ENCODE results near the gene C1orf94. TPM values are rescaled to one million over a fixed set of nuclear protein-coding genes. Genes with fewer than 3 reads are reported as not detected.

The C1orf94 gene
- total RNA-seq, 1 donor from 2014 or later, result not detected

DNA sequence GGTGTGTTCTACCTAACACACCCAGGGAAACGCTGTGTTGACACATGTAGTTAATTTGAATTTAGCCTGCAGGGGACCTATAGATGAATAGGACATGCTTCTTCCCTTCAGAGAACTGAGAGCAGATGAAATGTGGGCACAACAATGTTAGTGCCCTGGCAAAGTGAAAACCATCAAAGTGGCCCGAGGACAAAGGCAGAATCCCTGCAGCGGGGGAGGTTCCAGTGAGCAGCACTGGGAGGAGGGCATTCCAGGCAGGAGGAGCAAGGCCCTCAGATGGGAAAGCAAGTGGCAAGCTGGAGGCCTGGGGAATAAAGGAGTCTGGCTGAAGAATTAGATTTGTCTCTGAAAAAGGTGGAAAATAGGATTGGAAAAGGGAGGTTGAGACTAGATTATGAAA, 37.2 kb downstream of the C1orf94 start:
- no peaks in the 10 kb centered on the region for H3K36me3 Mint-ChIP-seq (ENCODE audit: low read depth)
- H3K4me1 Mint-ChIP-seq, result no peaks in the 10 kb centered on the region
- no peak overlapping the region for H3K27ac Mint-ChIP-seq
- no peak overlapping the region for H3K4me3 Mint-ChIP-seq
- H3K9me3 Mint-ChIP-seq, result no peaks in the 10 kb centered on the region
- H3K27me3 Mint-ChIP-seq, result no peaks in the 10 kb centered on the region
- POLR2A ChIA-PET, result no interaction called here
- intact Hi-C loops (cut with micrococcal nuclease), result no loop called here
- DNase-seq, result no peak
- ATAC-seq (ENCODE audit: low read depth), result no peak
- CTCF ChIA-PET, result no interaction called here
- TF ChIP-seq CTCF (IDR thresholded peaks at IDR 0.05), result no peak

DNA sequence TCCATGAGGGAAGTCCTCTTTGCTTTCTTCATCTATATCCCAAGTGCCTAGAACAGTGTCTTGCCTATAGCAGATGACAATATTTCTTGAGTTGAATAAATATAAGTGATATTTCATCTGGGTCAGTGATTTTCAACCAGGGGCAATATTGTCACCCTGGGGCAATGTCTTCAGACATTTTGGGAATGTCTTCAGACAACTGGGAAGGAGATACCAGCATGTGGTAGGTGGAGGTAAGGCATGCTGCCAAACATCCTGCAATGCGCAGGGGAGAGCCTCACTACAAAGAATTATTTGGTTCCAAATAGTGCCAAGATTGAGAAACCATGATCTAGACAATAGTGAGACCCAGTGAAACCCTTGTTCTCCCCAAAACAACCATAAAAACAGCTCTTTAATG, 54.7 kb downstream of the C1orf94 start:
- DNase-seq, result no peak
- H3K36me3 Mint-ChIP-seq (ENCODE audit: low read depth), result no peaks in the 10 kb centered on the region
- H3K9me3 Mint-ChIP-seq, result no peaks in the 10 kb centered on the region
- H3K4me3 Mint-ChIP-seq, result no peak overlapping the region
- POLR2A ChIA-PET, result no interaction called here
- no peak overlapping the region for H3K27ac Mint-ChIP-seq
- no peak for TF ChIP-seq CTCF (IDR thresholded peaks at IDR 0.05)
- intact Hi-C loops (cut with micrococcal nuclease), result no loop called here
- H3K4me1 Mint-ChIP-seq, result no peaks in the 10 kb centered on the region
- CTCF ChIA-PET, result no interaction called here
- no peak for ATAC-seq (ENCODE audit: low read depth)
- peaks cover 12% of the 10 kb centered on the region for H3K27me3 Mint-ChIP-seq

DNA sequence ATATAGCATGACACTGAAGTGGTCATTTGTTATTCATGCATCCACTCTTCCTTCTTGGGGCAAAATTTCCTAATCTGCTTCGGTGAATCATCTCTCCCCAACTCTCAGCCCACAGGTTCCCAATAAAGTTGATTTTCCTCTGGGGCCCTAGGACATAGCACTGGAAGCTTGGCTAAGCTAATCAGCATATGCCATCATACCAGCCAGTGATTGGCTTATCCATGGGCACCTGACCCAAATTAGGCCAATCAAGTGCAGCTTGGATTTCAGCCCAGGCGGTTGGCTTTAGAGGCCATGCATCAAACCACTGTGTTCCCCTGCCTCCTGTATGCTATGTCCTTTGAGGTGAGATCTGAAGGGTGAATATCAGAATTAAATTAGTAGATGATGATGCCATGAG, 58.9 kb downstream of the C1orf94 start:
- ChIA-PET CTCF (no interaction called here), POLR2A (no interaction called here)
- no peak overlapping the region for H3K27ac Mint-ChIP-seq
- H3K36me3 Mint-ChIP-seq (ENCODE audit: low read depth), result no peaks in the 10 kb centered on the region
- H3K27me3 Mint-ChIP-seq, result peaks cover 4% of the 10 kb centered on the region
- ATAC-seq (ENCODE audit: low read depth) (no peak), DNase-seq (no peak)
- no peaks in the 10 kb centered on the region for H3K4me1 Mint-ChIP-seq
- no peak for TF ChIP-seq CTCF (IDR thresholded peaks at IDR 0.05)
- peaks cover 8% of the 10 kb centered on the region for H3K9me3 Mint-ChIP-seq
- intact Hi-C loops (cut with micrococcal nuclease), result no loop called here
- no peak overlapping the region for H3K4me3 Mint-ChIP-seq

GRCh38 chr1:34236089-34236488, 59.4 kb downstream of the C1orf94 start:
- no peaks in the 10 kb centered on the region for H3K4me1 Mint-ChIP-seq

DNA sequence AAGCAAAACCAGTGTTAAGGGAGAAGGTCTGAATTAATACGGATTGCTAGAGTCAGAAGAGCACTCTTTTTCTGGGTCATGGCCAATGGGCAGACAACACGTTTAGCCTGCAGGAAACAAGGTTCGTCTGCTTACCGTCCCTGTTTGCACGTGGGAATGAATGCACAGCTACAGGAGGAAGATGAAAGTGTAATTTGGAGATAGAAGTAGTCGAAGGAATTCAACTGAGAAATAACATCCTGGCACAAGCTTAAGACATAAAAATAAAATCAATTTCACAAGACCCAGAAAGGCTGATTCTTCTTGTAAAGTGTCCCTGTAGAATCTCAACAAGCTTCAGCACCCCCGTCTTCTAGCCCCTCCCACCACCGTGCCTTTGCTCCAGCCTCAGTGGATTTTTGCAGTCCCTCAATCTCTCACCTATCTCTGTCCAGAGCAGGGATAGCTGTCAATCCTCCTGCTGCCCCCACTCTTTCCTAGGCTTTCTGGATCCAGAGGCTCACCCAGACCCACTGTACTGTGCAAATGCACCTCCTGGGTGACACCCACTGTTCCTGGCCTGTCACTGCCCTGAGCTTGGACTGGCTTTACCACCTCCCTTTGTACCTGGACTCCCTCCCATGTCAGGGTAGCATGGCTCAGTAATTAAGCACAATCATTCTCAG, 60.6 kb downstream of the C1orf94 start:
- Mint-ChIP-seq H3K27me3 (peaks cover 3% of the 10 kb centered on the region), H3K27ac (no peak overlapping the region), H3K4me1 (no peaks in the 10 kb centered on the region), H3K9me3 (peaks cover 11% of the 10 kb centered on the region), H3K36me3 (ENCODE audit: low read depth) (no peaks in the 10 kb centered on the region), H3K4me3 (no peak overlapping the region)
- DNase-seq (no peak), ATAC-seq (ENCODE audit: low read depth) (no peak)
- no peak for TF ChIP-seq CTCF (IDR thresholded peaks at IDR 0.05)
- intact Hi-C loops (cut with micrococcal nuclease), result no loop called here
- POLR2A ChIA-PET, result no interaction called here
- CTCF ChIA-PET, result no interaction called here

More at GRCh38 chr1:34236089-34236488, 59.4 kb downstream of the C1orf94 start:
- ATAC-seq (ENCODE audit: low read depth) (no peak), DNase-seq (no peak)
- Mint-ChIP-seq H3K27ac (no peak overlapping the region), H3K27me3 (peaks cover 4% of the 10 kb centered on the region), H3K9me3 (peaks cover 8% of the 10 kb centered on the region), H3K4me3 (no peak overlapping the region), H3K36me3 (ENCODE audit: low read depth) (no peaks in the 10 kb centered on the region)
- intact Hi-C loops (cut with micrococcal nuclease), result no loop called here
- ChIA-PET POLR2A (no interaction called here), CTCF (no interaction called here)
- no peak for TF ChIP-seq CTCF (IDR thresholded peaks at IDR 0.05)
